Neural cell (in vitro differentiated cells): ENCODE data around the gene MICAL2. TPM values are rescaled to one million over a fixed set of nuclear protein-coding genes. Genes with fewer than 3 reads are reported as not detected.

ENCODE experiments used
- H2AFZ ChIP-seq: fragments of 200-600, 300-800 bp; sonication (generic), shearing (Covaris generic); 2 replicates; pipeline ENCODE4 v1.6.0; 2014; ENCODE audit warnings: low read depth, mild to moderate bottlenecking, antibody characterized with exemption, low read length, moderate library complexity
- H3F3A ChIP-seq: fragments of 200-600 bp; shearing (Covaris generic); 2 replicates; pipeline ENCODE4 v1.6.1; 2016; ENCODE audit warnings: mild to moderate bottlenecking, moderate library complexity, mixed read lengths, antibody characterized with exemption, low read length; ENCODE audit not compliant: insufficient read depth, poor library complexity, severe bottlenecking
- H3K27ac ChIP-seq: fragments of 200-600, 300-800 bp; sonication (generic), shearing (Covaris generic); 2 replicates; pipeline ENCODE4 v1.5.1; 2014; ENCODE audit warnings: mild to moderate bottlenecking, low read length, moderate library complexity
- H3K27me3 ChIP-seq: fragments of 300-800, 200-600 bp; sonication (generic), shearing (Covaris generic); 2 replicates; pipeline ENCODE4 v1.6.0; 2014; ENCODE audit warnings: mild to moderate bottlenecking, low read depth, low read length, moderate library complexity; ENCODE audit not compliant: insufficient read depth
- H3K36me3 ChIP-seq: fragments of 300-800, 200-600 bp; sonication (generic), shearing (Covaris generic); 2 replicates; pipeline ENCODE4 v1.5.1; 2014; ENCODE audit warnings: mild to moderate bottlenecking, antibody characterized with exemption, low read length, moderate library complexity; ENCODE audit not compliant: insufficient read depth
- H3K4me2 ChIP-seq: fragments of 300-800, 200-600 bp; sonication (generic), shearing (Covaris generic); 2 replicates; pipeline ENCODE4 v1.6.0; 2014; ENCODE audit warnings: mild to moderate bottlenecking, low read length
- H3K4me3 ChIP-seq: fragments of 300-800, 200-600 bp; sonication (generic), shearing (Covaris generic); 2 replicates; pipeline ENCODE4 v1.5.1; 2014; ENCODE audit warnings: mild to moderate bottlenecking, low read length, moderate library complexity
- H3K79me2 ChIP-seq: fragments of 200-600 bp; shearing (Covaris generic); replicated peaks from 2 replicates; pipeline ENCODE4 v1.6.0; 2014; ENCODE audit warnings: mild to moderate bottlenecking, low read length, moderate library complexity; ENCODE audit not compliant: insufficient read depth
- H3K9ac ChIP-seq: fragments of 300-800, 200-600 bp; sonication (generic), shearing (Covaris generic); 2 replicates; pipeline ENCODE4 v1.6.1; 2016; ENCODE audit warnings: mild to moderate bottlenecking, low read length, mixed read lengths
- H3K9me2 ChIP-seq: fragments of 200-600 bp; shearing (Covaris generic); 2 replicates; pipeline ENCODE4 v1.6.1; 2016; ENCODE audit warnings: mild to moderate bottlenecking, low read length, mixed read lengths; ENCODE audit not compliant: insufficient read depth
- H3K9me3 ChIP-seq: fragments of 200-600, 300-800 bp; sonication (generic), shearing (Covaris generic); 2 replicates; pipeline ENCODE4 v1.6.1; 2016; ENCODE audit warnings: mild to moderate bottlenecking, mixed run types, low read length, moderate library complexity, mixed read lengths
- H4K20me1 ChIP-seq: fragments of 200-600 bp; shearing (Covaris generic); 2 replicates; pipeline ENCODE4 v1.6.1; 2016; ENCODE audit warnings: mild to moderate bottlenecking, mixed run types; ENCODE audit not compliant: insufficient read depth
- EP300 ChIP-seq: fragments of 450-650 bp; conservative IDR thresholded peaks from 2 replicates; pipeline ENCODE4 v1.6.1; 2014; ENCODE audit warnings: antibody characterized with exemption, mild to moderate bottlenecking, moderate library complexity; ENCODE audit not compliant: poor library complexity, severe bottlenecking
- EZH2 ChIP-seq: fragments of 200-600, 300-800 bp; shearing (Covaris generic), sonication (generic); IDR thresholded peaks from 2 replicates; pipeline ENCODE4 v1.6.1; 2014; ENCODE audit warnings: antibody characterized with exemption, low read length, borderline replicate concordance, mild to moderate bottlenecking; ENCODE audit not compliant: insufficient read depth, poor library complexity, severe bottlenecking
- MXI1 ChIP-seq: fragments of 450-650 bp; conservative IDR thresholded peaks from 2 replicates; pipeline ENCODE4 v1.6.1; 2014; ENCODE audit warnings: antibody characterized with exemption, mild to moderate bottlenecking; ENCODE audit not compliant: poor library complexity, severe bottlenecking
- POLR2AphosphoS5 ChIP-seq: IDR thresholded peaks from 2 replicates; pipeline ENCODE4 v1.6.1; 2012
- RAD21 ChIP-seq: fragments of 450-650 bp; conservative IDR thresholded peaks from 2 replicates; pipeline ENCODE4 v1.6.1; 2014; ENCODE audit warnings: antibody characterized with exemption, mild to moderate bottlenecking, moderate library complexity
- SMC3 ChIP-seq: fragments of 450-650 bp; conservative IDR thresholded peaks from 2 replicates; pipeline ENCODE4 v1.6.1; 2014; ENCODE audit warnings: antibody characterized with exemption, mild to moderate bottlenecking, moderate library complexity; ENCODE audit not compliant: poor library complexity
- TAF1 ChIP-seq: IDR thresholded peaks from 2 replicates; pipeline ENCODE4 v1.6.1; 2012; ENCODE audit warnings: low read depth
- polyA plus RNA-seq: library from polyadenylated mRNA; depleted of rRNA; stranded (reverse); fragments of >200 nt; gene quantifications from 2 replicates; pipeline ENCODE4 v1.2.3, GENCODE V29; 2014
- TF ChIP-seq, protein P1 (sequence below): IDR thresholded peaks from 2 replicates; pipeline ENCODE4 v1.6.1; 2012; ENCODE audit warnings: borderline replicate concordance
- TF ChIP-seq, protein P2 (sequence below): fragments of 450-650 bp; IDR thresholded peaks from 2 replicates; pipeline ENCODE4 v1.5.1; 2014; ENCODE audit warnings: antibody characterized with exemption, mild to moderate bottlenecking, moderate library complexity; ENCODE audit not compliant: poor library complexity, severe bottlenecking

MICAL2 gene
- polyA plus RNA-seq, 1 donor from 2014 or later = 2.2 TPM

DNA sequence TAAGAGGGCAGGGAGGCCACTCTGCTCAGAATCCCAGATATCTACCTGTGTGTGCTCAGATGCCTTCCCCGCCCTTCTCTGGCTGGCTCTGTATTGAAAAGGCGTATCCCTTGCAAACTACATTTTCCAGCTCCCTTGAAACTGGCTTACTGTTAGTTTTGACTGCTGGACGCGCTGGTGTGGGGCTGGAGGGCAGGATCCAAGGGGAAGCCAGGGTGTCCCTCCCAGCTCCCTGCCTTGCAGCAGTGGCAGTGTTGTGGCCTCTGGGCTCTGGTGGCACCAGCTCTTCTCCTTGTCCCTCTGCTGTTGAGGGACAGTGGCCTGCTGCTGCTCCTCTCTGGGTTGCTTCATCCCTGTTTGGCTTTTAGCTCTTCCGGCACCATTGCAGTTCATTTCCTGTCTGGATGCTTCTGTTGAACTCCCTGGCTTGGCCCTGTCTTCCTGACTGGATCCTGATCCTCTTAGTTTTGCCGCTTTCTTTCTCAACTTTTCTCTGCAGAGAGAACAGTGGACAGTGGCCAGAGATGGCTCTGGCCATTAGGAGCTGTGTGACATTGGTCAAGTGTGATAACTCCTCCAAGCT lies 159.9 kb downstream of the MICAL2 start:
- Histone ChIP-seq H3K4me2 (no peak overlapping the region), H2AFZ (no peak overlapping the region), H3K4me3 (no peak overlapping the region), H3K9ac (no peak overlapping the region), H3K9me3 (no peaks in the 10 kb centered on the region), H4K20me1 (no peaks in the 10 kb centered on the region), H3K27ac (no peak overlapping the region), H3F3A (no peaks in the 10 kb centered on the region), H3K36me3 (no peaks in the 10 kb centered on the region), H3K79me2 (no peaks in the 10 kb centered on the region), H3K27me3 (no peaks in the 10 kb centered on the region), H3K9me2 (no peaks in the 10 kb centered on the region)
- no peak for TF ChIP-seq RAD21
- no peak for TF ChIP-seq EZH2
- TF ChIP-seq, protein P1, sequence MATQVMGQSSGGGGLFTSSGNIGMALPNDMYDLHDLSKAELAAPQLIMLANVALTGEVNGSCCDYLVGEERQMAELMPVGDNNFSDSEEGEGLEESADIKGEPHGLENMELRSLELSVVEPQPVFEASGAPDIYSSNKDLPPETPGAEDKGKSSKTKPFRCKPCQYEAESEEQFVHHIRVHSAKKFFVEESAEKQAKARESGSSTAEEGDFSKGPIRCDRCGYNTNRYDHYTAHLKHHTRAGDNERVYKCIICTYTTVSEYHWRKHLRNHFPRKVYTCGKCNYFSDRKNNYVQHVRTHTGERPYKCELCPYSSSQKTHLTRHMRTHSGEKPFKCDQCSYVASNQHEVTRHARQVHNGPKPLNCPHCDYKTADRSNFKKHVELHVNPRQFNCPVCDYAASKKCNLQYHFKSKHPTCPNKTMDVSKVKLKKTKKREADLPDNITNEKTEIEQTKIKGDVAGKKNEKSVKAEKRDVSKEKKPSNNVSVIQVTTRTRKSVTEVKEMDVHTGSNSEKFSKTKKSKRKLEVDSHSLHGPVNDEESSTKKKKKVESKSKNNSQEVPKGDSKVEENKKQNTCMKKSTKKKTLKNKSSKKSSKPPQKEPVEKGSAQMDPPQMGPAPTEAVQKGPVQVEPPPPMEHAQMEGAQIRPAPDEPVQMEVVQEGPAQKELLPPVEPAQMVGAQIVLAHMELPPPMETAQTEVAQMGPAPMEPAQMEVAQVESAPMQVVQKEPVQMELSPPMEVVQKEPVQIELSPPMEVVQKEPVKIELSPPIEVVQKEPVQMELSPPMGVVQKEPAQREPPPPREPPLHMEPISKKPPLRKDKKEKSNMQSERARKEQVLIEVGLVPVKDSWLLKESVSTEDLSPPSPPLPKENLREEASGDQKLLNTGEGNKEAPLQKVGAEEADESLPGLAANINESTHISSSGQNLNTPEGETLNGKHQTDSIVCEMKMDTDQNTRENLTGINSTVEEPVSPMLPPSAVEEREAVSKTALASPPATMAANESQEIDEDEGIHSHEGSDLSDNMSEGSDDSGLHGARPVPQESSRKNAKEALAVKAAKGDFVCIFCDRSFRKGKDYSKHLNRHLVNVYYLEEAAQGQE = no peak
- TF ChIP-seq, protein P2, sequence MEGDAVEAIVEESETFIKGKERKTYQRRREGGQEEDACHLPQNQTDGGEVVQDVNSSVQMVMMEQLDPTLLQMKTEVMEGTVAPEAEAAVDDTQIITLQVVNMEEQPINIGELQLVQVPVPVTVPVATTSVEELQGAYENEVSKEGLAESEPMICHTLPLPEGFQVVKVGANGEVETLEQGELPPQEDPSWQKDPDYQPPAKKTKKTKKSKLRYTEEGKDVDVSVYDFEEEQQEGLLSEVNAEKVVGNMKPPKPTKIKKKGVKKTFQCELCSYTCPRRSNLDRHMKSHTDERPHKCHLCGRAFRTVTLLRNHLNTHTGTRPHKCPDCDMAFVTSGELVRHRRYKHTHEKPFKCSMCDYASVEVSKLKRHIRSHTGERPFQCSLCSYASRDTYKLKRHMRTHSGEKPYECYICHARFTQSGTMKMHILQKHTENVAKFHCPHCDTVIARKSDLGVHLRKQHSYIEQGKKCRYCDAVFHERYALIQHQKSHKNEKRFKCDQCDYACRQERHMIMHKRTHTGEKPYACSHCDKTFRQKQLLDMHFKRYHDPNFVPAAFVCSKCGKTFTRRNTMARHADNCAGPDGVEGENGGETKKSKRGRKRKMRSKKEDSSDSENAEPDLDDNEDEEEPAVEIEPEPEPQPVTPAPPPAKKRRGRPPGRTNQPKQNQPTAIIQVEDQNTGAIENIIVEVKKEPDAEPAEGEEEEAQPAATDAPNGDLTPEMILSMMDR = no peak
- no peak for TF ChIP-seq EP300
- no peak for TF ChIP-seq SMC3
- no peak for TF ChIP-seq MXI1
- no peak for TF ChIP-seq POLR2AphosphoS5
- TF ChIP-seq TAF1 = no peak

DNA sequence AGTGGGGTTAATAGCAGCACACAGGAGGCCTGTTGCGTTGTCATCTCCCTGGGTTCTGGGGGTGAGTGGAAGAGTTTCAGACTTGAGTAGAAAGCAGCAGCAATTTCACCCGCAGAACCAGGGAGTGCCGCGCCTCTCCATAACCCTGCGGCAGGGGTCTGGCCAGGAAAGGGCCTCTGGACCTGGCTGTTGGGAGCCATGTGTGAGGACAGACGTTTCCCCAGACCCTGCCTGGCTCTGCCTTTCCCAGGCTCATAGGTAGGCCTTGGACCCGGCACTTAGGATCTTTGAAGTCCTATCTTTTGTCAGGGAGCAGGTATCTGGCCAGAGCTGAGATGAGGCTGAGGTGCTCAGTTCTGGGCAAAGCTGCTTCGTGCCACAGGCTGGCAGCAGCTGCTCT lies 160.4 kb downstream of the MICAL2 start:
- no peak overlapping the region for H3K4me3 ChIP-seq
- no peak overlapping the region for H3K9ac ChIP-seq
- TF ChIP-seq, protein P1 = no peak
- TF ChIP-seq, protein P2 = no peak
- TF ChIP-seq MXI1 (no peak), EP300 (no peak), RAD21 (no peak), POLR2AphosphoS5 (no peak), TAF1 (no peak), SMC3 (no peak), EZH2 (no peak)
- H2AFZ ChIP-seq = no peak overlapping the region
- H3F3A ChIP-seq = no peaks in the 10 kb centered on the region
- no peaks in the 10 kb centered on the region for H3K9me3 ChIP-seq
- H3K9me2 ChIP-seq = no peaks in the 10 kb centered on the region
- no peaks in the 10 kb centered on the region for H3K36me3 ChIP-seq
- no peak overlapping the region for H3K4me2 ChIP-seq
- H4K20me1 ChIP-seq = no peaks in the 10 kb centered on the region
- no peaks in the 10 kb centered on the region for H3K27me3 ChIP-seq
- no peak overlapping the region for H3K27ac ChIP-seq
- H3K79me2 ChIP-seq = no peaks in the 10 kb centered on the region
